ENCODE results near the gene GIT2. TPM values are rescaled to one million over a fixed set of nuclear protein-coding genes. Genes with fewer than 3 reads are reported as not detected.

GIT2 gene
- total and polyA plus RNA-seq, 2 of the 13 experiments (the other 11 are each of a cell fraction or from before 2014, with no cell fraction given): 18.4 to 19.8 TPM

- TF ChIP-seq NR2F2 (IDR thresholded peaks at IDR 0.05; ENCODE audit: borderline replicate concordance, low read depth) (no peak), ZNF530 (CRISPR knock-in tag; IDR thresholded peaks at IDR 0.05; ENCODE audit: low read depth) (no peak), ZBTB26 (CRISPR knock-in tag; IDR thresholded peaks at IDR 0.05; ENCODE audit: borderline replicate concordance) (peak; percentile 74; the same call in 1 of the 2 replicates), KAT8 (CRISPR knock-in tag; IDR thresholded peaks at IDR 0.05) (peak; percentile 92), KDM6A (CRISPR knock-in tag; IDR thresholded peaks at IDR 0.05; ENCODE audit: low read depth) (no peak), NFE2L1 (CRISPR knock-in tag; IDR thresholded peaks at IDR 0.05; ENCODE audit: borderline replicate concordance) (no peak), MXD3 (CRISPR knock-in tag; IDR thresholded peaks at IDR 0.05) (peak; percentile 57; the same call in 1 of the 2 replicates), ZBTB7B (CRISPR knock-in tag; IDR thresholded peaks at IDR 0.05) (peak; percentile 32; the same call in 1 of the 2 replicates), RCOR2 (CRISPR knock-in tag; IDR thresholded peaks at IDR 0.05) (no peak), KLF12 (CRISPR knock-in tag; IDR thresholded peaks at IDR 0.05; ENCODE audit: borderline replicate concordance) (no peak; the same call in 1 of the 2 replicates), MEF2D (CRISPR knock-in tag; IDR thresholded peaks at IDR 0.05) (peak; percentile 63; the same call in 1 of the 2 replicates), THAP7 (CRISPR knock-in tag; IDR thresholded peaks at IDR 0.05) (no peak), DMTF1 (CRISPR knock-in tag; IDR thresholded peaks at IDR 0.05) (no peak), THYN1 (CRISPR knock-in tag; IDR thresholded peaks at IDR 0.05; ENCODE audit: borderline replicate concordance, low read depth) (no peak), ZNF567 (CRISPR knock-in tag; IDR thresholded peaks at IDR 0.05; ENCODE audit: borderline replicate concordance) (0 out of 2 replicates have a peak, but pooled peaks have one; percentile 1), ZNF687 (CRISPR knock-in tag; IDR thresholded peaks at IDR 0.05) (peak; percentile 98), MYC (CRISPR knock-in tag; IDR thresholded peaks at IDR 0.05; ENCODE audit: borderline replicate concordance) (peak; percentile 69; the same call in 1 of the 2 replicates), AKAP8 (CRISPR knock-in tag; IDR thresholded peaks at IDR 0.05) (no peak)
Measured at GRCh38 chr12:109899783-109900751, 96.1 kb downstream of the GIT2 start, which contains the start of gene TCHP (continued).

Data from HepG2 (cell line).